GM23338 (cell line): ENCODE results near the gene INPP5A.

ENCODE experiments used
- CREB1 ChIP-seq: fragments of 250-450 bp; sonication (Bioruptor Pico); IDR thresholded peaks from 2 replicates; pipeline ENCODE4 v1.5.0; 2020; ENCODE audit warnings: low read depth, mild to moderate bottlenecking, moderate library complexity
- EZH2 ChIP-seq: fragments of 200-600 bp; sonication (generic); IDR thresholded peaks from one replicate; pipeline ENCODE4 v1.8.0; 2017; ENCODE audit warnings: antibody characterized with exemption, mild to moderate bottlenecking, low read depth; ENCODE audit not compliant: unreplicated experiment
- TF ChIP-seq, protein P1 (sequence below), 2 experiments: fragments of 200-600 bp in 1 of 2; sonication (generic) in 1 of 2; conservative IDR thresholded peaks; 2 replicates each; pipeline versions ENCODE4 v1.5.1 to v1.6.1; 2016 to 2017; ENCODE audit warnings: antibody characterized with exemption in 2 of 2, low read depth in 2 of 2, mild to moderate bottlenecking in 2 of 2, moderate library complexity in 1 of 2
- TF ChIP-seq, protein P2 (sequence below): IDR thresholded peaks from one replicate; pipeline ENCODE4 v1.6.1; 2018; ENCODE audit warnings: antibody characterized with exemption; ENCODE audit not compliant: unreplicated experiment

DNA sequence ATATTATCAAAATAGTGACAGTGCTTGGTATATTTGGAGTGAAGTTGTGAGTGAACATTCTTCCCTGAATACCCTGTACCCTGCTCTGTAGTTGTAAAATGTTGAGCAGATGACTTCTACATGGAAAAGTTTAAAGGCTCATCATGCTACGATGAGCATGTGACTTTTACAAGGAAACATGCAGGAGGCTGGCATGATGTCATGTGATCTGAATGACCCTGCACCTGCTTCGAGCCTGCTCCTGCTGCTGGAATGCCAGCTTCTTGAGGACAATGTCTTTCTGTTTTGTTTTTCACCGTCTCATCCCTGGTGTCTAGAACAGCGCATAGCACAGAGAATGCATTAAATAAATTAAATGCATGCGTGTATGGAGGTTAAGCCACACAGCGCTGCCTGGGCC lies 5.4 kb upstream of the INPP5A start:
- TF ChIP-seq, protein P1, sequence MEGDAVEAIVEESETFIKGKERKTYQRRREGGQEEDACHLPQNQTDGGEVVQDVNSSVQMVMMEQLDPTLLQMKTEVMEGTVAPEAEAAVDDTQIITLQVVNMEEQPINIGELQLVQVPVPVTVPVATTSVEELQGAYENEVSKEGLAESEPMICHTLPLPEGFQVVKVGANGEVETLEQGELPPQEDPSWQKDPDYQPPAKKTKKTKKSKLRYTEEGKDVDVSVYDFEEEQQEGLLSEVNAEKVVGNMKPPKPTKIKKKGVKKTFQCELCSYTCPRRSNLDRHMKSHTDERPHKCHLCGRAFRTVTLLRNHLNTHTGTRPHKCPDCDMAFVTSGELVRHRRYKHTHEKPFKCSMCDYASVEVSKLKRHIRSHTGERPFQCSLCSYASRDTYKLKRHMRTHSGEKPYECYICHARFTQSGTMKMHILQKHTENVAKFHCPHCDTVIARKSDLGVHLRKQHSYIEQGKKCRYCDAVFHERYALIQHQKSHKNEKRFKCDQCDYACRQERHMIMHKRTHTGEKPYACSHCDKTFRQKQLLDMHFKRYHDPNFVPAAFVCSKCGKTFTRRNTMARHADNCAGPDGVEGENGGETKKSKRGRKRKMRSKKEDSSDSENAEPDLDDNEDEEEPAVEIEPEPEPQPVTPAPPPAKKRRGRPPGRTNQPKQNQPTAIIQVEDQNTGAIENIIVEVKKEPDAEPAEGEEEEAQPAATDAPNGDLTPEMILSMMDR (conservative IDR thresholded peaks at IDR 0.05; ENCODE audit: low read depth in 2 of 2): no peak
- TF ChIP-seq CREB1 (no peak), EZH2 (no peak)
- TF ChIP-seq, protein P2, sequence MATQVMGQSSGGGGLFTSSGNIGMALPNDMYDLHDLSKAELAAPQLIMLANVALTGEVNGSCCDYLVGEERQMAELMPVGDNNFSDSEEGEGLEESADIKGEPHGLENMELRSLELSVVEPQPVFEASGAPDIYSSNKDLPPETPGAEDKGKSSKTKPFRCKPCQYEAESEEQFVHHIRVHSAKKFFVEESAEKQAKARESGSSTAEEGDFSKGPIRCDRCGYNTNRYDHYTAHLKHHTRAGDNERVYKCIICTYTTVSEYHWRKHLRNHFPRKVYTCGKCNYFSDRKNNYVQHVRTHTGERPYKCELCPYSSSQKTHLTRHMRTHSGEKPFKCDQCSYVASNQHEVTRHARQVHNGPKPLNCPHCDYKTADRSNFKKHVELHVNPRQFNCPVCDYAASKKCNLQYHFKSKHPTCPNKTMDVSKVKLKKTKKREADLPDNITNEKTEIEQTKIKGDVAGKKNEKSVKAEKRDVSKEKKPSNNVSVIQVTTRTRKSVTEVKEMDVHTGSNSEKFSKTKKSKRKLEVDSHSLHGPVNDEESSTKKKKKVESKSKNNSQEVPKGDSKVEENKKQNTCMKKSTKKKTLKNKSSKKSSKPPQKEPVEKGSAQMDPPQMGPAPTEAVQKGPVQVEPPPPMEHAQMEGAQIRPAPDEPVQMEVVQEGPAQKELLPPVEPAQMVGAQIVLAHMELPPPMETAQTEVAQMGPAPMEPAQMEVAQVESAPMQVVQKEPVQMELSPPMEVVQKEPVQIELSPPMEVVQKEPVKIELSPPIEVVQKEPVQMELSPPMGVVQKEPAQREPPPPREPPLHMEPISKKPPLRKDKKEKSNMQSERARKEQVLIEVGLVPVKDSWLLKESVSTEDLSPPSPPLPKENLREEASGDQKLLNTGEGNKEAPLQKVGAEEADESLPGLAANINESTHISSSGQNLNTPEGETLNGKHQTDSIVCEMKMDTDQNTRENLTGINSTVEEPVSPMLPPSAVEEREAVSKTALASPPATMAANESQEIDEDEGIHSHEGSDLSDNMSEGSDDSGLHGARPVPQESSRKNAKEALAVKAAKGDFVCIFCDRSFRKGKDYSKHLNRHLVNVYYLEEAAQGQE: no peak
